Osteoblast (primary cell): Measurements from ENCODE around the gene NIPBL. TPM values are rescaled to one million over a fixed set of nuclear protein-coding genes. Genes with fewer than 3 reads are reported as not detected.

ENCODE experiments used
- DNase-seq: peaks from one replicate; pipeline ENCODE4 v3.0.0; 2011; ENCODE audit warnings: low spot score, mixed read lengths; ENCODE audit not compliant: insufficient read length; ENCODE audit errors: missing footprints
- H2AFZ ChIP-seq: 2 replicates; pipeline ENCODE4 v1.6.0; 2011; ENCODE audit warnings: mild to moderate bottlenecking, low read length
- H3K27ac ChIP-seq: 2 replicates; pipeline ENCODE4 v1.5.1; 2011; ENCODE audit warnings: mild to moderate bottlenecking, low read depth, low read length, moderate library complexity
- H3K27me3 ChIP-seq: 2 replicates; pipeline ENCODE4 v1.6.0; 2012; ENCODE audit warnings: mild to moderate bottlenecking, control low read depth, inconsistent platforms, low read length, moderate library complexity; ENCODE audit not compliant: insufficient read depth
- H3K36me3 ChIP-seq: 2 replicates; pipeline ENCODE4 v1.5.1; 2011; ENCODE audit warnings: mild to moderate bottlenecking, low read length, control low read depth, moderate library complexity; ENCODE audit not compliant: insufficient read depth
- H3K4me1 ChIP-seq: 2 replicates; pipeline ENCODE4 v1.5.1; 2011; ENCODE audit warnings: mild to moderate bottlenecking, low read length, control low read depth, moderate library complexity; ENCODE audit not compliant: insufficient read depth
- H3K4me2 ChIP-seq: 2 replicates; pipeline ENCODE4 v1.6.0; 2011; ENCODE audit warnings: mild to moderate bottlenecking, low read length; ENCODE audit not compliant: insufficient read depth
- H3K4me3 ChIP-seq: fragments of 200-600 bp; sonication (generic); 3 replicates; pipeline ENCODE4 v1.5.1; 2012; ENCODE audit warnings: mild to moderate bottlenecking, low read length, inconsistent platforms; ENCODE audit not compliant: insufficient read depth
- H3K79me2 ChIP-seq: 2 replicates; pipeline ENCODE4 v1.6.0; 2012; ENCODE audit warnings: mild to moderate bottlenecking, low read length, control low read depth, inconsistent platforms; ENCODE audit not compliant: insufficient read depth
- H3K9me3 ChIP-seq: 2 replicates; pipeline ENCODE4 v1.5.1; 2011; ENCODE audit warnings: low read depth, low read length, control low read depth
- H4K20me1 ChIP-seq: 2 replicates; pipeline ENCODE4 v1.6.0; 2012; ENCODE audit warnings: mild to moderate bottlenecking, low read length, control low read depth; ENCODE audit not compliant: insufficient read depth
- total RNA-seq: library from RNA; depleted of rRNA; stranded (reverse); fragments of >200 nt; gene quantifications from 2 replicates; pipeline ENCODE4 v1.2.3, GENCODE V29; 2012
- TF ChIP-seq, protein P1 (sequence below): IDR thresholded peaks from 2 replicates; pipeline ENCODE4 v1.5.1; 2011; ENCODE audit warnings: mild to moderate bottlenecking, low read depth, low read length, moderate library complexity; ENCODE audit errors: extremely low read depth

NIPBL gene
- total RNA-seq, 1 donor: 22.8 TPM

DNA sequence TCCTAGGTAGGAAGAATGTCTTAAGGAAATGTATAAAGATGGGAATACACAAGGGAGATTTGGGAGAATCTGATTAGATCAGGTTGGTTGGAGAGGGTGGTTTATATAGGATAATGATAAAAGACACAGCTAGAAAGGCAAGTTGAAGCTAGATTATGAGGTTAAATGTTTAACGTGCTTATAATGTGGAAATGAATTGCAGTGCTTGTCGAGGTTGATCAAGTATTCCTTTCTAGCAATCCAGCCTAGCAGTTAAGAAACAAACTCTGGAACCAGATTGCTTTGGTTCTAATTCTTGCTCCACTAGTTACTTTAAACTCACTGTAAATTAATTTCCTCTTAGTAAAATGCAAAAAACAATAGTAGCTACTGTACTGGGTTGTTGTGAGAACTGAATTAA lies 76.5 kb downstream of the NIPBL start:
- H3K4me1 ChIP-seq: peaks cover 26% of the 10 kb centered on the region
- H3K79me2 ChIP-seq: peaks cover 73% of the 10 kb centered on the region
- TF ChIP-seq, protein P1, sequence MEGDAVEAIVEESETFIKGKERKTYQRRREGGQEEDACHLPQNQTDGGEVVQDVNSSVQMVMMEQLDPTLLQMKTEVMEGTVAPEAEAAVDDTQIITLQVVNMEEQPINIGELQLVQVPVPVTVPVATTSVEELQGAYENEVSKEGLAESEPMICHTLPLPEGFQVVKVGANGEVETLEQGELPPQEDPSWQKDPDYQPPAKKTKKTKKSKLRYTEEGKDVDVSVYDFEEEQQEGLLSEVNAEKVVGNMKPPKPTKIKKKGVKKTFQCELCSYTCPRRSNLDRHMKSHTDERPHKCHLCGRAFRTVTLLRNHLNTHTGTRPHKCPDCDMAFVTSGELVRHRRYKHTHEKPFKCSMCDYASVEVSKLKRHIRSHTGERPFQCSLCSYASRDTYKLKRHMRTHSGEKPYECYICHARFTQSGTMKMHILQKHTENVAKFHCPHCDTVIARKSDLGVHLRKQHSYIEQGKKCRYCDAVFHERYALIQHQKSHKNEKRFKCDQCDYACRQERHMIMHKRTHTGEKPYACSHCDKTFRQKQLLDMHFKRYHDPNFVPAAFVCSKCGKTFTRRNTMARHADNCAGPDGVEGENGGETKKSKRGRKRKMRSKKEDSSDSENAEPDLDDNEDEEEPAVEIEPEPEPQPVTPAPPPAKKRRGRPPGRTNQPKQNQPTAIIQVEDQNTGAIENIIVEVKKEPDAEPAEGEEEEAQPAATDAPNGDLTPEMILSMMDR: no peak
- H3K27ac ChIP-seq: no peak overlapping the region
- H3K4me2 ChIP-seq: no peak overlapping the region
- H3K36me3 ChIP-seq: peaks cover 2% of the 10 kb centered on the region
- no peaks in the 10 kb centered on the region for H3K9me3 ChIP-seq
- H2AFZ ChIP-seq: no peak overlapping the region
- no peak for DNase-seq
- peaks cover 14% of the 10 kb centered on the region for H4K20me1 ChIP-seq
- H3K4me3 ChIP-seq: no peak overlapping the region
- no peaks in the 10 kb centered on the region for H3K27me3 ChIP-seq

DNA sequence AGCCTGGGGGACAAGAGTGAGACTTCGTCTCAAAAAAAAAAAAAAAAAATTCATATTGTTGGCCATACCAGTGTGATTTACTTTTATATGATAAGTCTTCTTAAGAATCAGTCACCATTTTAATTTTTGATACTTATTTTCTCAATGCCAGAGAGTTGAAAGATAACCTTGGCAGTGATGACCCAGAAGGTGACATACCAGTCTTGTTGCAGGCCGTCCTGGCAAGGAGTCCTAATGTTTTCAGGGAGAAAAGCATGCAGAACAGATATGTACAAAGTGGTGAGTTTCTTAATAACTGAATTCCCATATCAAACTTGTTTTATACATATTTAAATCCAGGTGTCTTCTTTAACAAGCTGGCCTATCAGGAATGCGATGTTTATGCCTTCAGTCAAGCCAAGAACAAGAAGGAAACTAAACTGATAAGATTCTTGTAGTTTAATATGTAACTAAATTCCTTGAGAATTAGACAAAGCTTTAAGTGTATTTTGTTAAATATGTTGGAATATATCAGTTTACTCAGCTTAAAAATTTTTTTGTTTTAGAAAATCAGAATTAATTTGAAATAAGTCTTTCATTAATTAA lies 81.5 kb downstream of the NIPBL start:
- Histone ChIP-seq H3K27ac (no peak overlapping the region), H3K79me2 (peaks cover 25% of the 10 kb centered on the region), H2AFZ (no peak overlapping the region), H3K4me1 (no peaks in the 10 kb centered on the region), H3K27me3 (no peaks in the 10 kb centered on the region), H3K9me3 (no peaks in the 10 kb centered on the region), H3K4me2 (no peak overlapping the region), H4K20me1 (peaks cover 7% of the 10 kb centered on the region), H3K4me3 (no peak overlapping the region), H3K36me3 (peaks cover 15% of the 10 kb centered on the region)
- DNase-seq: no peak
- TF ChIP-seq, protein P1: no peak

DNA sequence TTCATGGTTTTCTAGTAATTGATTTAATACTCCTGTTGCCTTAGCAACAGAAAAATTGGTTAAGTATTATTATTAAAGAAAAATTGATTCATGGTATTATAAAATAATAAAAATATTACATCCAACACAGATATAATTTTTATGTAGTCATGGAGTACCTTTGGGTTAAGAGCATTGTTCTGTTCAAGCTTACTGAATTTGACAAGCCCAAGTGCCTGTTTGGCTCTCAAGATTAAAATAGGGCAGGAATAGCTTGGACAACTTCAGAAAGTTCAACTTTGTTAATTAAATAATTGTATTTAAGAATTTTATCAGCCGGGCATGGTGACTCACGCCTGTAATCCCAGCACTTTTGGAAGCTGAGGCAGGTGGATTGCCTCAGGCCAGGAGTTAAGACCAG lies 82.0 kb downstream of the NIPBL start:
- no peak overlapping the region for H3K4me3 ChIP-seq
- H4K20me1 ChIP-seq: peaks cover 7% of the 10 kb centered on the region
- TF ChIP-seq, protein P1: no peak
- peaks cover 17% of the 10 kb centered on the region for H3K36me3 ChIP-seq
- no peak overlapping the region for H3K27ac ChIP-seq
- no peaks in the 10 kb centered on the region for H3K27me3 ChIP-seq
- no peaks in the 10 kb centered on the region for H3K4me1 ChIP-seq
- no peak for DNase-seq
- peaks cover 20% of the 10 kb centered on the region for H3K79me2 ChIP-seq
- no peak overlapping the region for H3K4me2 ChIP-seq
- no peak overlapping the region for H2AFZ ChIP-seq
- H3K9me3 ChIP-seq: no peaks in the 10 kb centered on the region

DNA sequence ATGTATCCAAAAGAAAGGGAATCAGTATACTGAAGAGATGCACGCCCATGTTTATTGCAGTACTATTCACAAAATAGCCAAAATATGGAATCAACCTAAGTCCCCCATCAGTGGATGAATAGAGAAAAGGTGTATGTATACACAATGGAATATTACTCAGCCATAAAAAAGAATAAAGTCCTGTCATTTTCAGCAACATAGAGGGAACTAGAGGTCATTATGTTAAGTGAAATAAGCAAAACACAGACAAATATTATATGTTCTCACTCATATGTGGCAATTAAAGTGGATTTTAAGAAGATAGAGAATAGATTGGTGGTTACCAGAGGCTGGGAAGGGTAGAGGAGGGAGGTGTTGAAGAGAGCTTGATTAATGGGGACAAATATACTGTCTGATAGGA lies 88.6 kb downstream of the NIPBL start:
- Histone ChIP-seq H3K79me2 (no peaks in the 10 kb centered on the region), H3K36me3 (peaks cover 33% of the 10 kb centered on the region), H2AFZ (no peak overlapping the region), H4K20me1 (no peaks in the 10 kb centered on the region), H3K9me3 (no peaks in the 10 kb centered on the region), H3K4me3 (no peak overlapping the region), H3K4me1 (no peaks in the 10 kb centered on the region), H3K27ac (no peak overlapping the region), H3K4me2 (no peak overlapping the region), H3K27me3 (no peaks in the 10 kb centered on the region)
- DNase-seq: no peak
- TF ChIP-seq, protein P1: no peak
